Activated CD4-positive, alpha-beta T cell treated with anti-CD3 and anti-CD28 coated beads for 36 hours (primary cell): Measurements from ENCODE around the gene EXOC6B. TPM values are rescaled to one million over a fixed set of nuclear protein-coding genes. Genes with fewer than 3 reads are reported as not detected.

Experiments used
- ATAC-seq: fragments of 200-7000 bp; cut with Tn5 transposase; one replicate; pipeline ENCODE4 v1.10.0; 2021; ENCODE audit warnings: mild to moderate bottlenecking, moderate library complexity
- CTCF ChIA-PET: fragments of 350-600 bp; sonication (Branson Sonifier 250); formaldehyde crosslinking; loops from one replicate; lab custom pipeline; 2021; ENCODE audit warnings: antibody characterized with exemption; lab: Charles Lee
- POLR2A ChIA-PET: fragments of 350-600 bp; sonication (Branson Sonifier 250); formaldehyde crosslinking; loops from one replicate; lab custom pipeline; 2021; ENCODE audit warnings: antibody characterized with exemption, inconsistent platforms; lab: Charles Lee
- DNase-seq: peaks from one replicate; pipeline ENCODE4 v3.0.0-alpha.2; 2020
- H3K27ac Mint-ChIP-seq: one replicate; pipeline ENCODE4 v1.8.0; 2021; ENCODE audit warnings: mixed read lengths
- H3K27me3 Mint-ChIP-seq: one replicate; pipeline ENCODE4 v1.8.0; 2021; ENCODE audit warnings: mixed read lengths
- H3K36me3 Mint-ChIP-seq: one replicate; pipeline ENCODE4 v1.8.0; 2021; ENCODE audit warnings: low read depth, mixed read lengths
- H3K4me1 Mint-ChIP-seq: one replicate; pipeline ENCODE4 v1.8.0; 2021; ENCODE audit warnings: mixed read lengths
- H3K4me3 Mint-ChIP-seq: one replicate; pipeline ENCODE4 v1.8.0; 2021; ENCODE audit warnings: mild to moderate bottlenecking, moderate library complexity, mixed read lengths
- H3K9me3 Mint-ChIP-seq: one replicate; pipeline ENCODE4 v1.8.0; 2021; ENCODE audit warnings: low read depth, mixed read lengths
- intact Hi-C, 2 experiments: fragments of 100-400 bp; cut with DNase I in 1 of 2; cut with micrococcal nuclease in 1 of 2; formaldehyde crosslinking; loops; one replicate each; pipeline versions ENCODE4 v1.14.2 to v1.15.1; 2022 to 2024; cut with DNase I, micrococcal nuclease
- total RNA-seq, 2 experiments: library from RNA; stranded (reverse); gene quantifications; one replicate each; pipeline ENCODE4 v1.2.3, GENCODE V29; 2021

The EXOC6B gene
- total RNA-seq, 2 experiments from 2014 or later = 7.0 to 9.0 TPM

DNA sequence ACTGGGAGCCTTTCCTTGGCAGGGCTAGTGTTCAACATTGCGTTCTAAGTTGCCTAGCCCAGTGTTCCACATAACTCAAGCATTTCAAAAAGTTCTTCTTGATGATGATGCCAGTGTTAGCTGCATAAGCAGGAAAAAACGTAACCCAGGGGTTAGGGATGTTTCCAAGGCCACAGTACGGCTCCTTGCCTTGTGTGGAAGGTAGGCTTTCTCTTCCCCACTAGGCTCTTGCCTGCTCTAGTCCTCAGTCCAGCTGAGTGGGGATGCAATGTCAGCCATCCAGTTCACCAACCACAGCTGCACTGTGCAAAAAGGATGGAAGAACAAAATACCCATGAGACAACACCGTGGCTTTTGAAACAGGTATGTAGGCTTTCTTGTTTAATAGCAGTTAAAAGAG, 650.2 kb downstream of the EXOC6B start:
- CTCF ChIA-PET = no interaction called here
- intact Hi-C loops = no loop called here
- ATAC-seq (no peak), DNase-seq (no peak)
- Mint-ChIP-seq H3K4me3 (no peak overlapping the region), H3K36me3 (peaks cover 15% of the 10 kb centered on the region), H3K27ac (no peak overlapping the region), H3K4me1 (no peaks in the 10 kb centered on the region), H3K27me3 (no peaks in the 10 kb centered on the region), H3K9me3 (no peaks in the 10 kb centered on the region)
- POLR2A ChIA-PET = no interaction called here

DNA sequence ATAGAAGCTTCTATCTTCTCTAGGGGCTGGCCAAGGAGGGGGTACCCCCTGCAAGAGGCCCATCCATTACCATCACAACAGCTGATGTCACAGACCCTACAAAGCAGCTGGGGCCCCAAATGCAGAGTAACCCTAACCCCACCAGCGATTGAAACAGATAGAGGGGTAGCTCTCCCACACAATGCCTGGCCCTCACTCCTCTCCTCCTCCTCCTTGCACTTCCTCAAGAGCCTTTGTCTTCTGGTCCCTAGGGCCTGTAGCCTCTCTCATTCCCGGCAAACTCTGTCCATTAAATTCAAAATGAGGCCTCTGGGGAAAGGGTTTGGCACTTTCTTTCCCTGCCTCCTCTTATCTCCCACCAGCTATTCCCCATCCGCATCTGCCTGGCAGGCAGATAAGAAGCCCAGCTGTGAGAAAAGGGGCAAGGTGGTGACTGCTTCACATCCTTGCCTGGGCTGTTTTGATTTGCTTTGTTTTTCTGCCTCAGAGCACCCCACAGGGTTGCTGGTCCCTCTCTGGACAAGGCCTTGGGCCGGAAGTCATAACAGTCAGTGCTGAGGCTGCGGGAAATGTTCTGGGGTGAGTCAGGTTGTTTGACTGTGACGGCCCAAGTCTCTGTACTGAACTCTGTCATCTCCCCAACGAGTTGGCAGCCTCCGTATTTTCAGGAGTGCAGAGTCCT, 652.1 kb downstream of the EXOC6B start:
- no peak overlapping the region for H3K27ac Mint-ChIP-seq
- H3K4me3 Mint-ChIP-seq = no peak overlapping the region
- DNase-seq = no peak
- CTCF ChIA-PET = no interaction called here
- no peaks in the 10 kb centered on the region for H3K27me3 Mint-ChIP-seq
- intact Hi-C loops = no loop called here
- no peaks in the 10 kb centered on the region for H3K9me3 Mint-ChIP-seq
- POLR2A ChIA-PET = no interaction called here
- no peak for ATAC-seq
- no peaks in the 10 kb centered on the region for H3K4me1 Mint-ChIP-seq
- H3K36me3 Mint-ChIP-seq = peaks cover 8% of the 10 kb centered on the region

DNA sequence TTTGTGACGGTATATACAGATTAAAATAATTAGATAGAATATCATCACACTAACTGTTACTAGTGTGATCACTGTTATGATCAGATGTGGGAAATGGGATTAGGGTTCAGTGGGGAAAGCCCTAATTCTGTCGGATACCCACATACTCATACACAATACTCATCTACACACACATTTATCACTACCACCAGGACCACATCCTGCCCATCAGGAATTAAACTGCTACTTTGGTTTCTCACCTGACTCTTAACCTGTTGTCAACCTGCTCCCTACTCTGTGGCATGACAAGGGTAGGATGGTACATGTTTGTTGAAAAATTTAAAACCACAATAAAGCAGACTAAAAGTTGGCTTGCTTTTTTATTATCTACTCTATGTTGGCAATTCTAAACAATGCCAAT, 653.4 kb downstream of the EXOC6B start:
- POLR2A ChIA-PET = no interaction called here
- peaks cover 1% of the 10 kb centered on the region for H3K36me3 Mint-ChIP-seq
- intact Hi-C loops = no loop called here

DNA sequence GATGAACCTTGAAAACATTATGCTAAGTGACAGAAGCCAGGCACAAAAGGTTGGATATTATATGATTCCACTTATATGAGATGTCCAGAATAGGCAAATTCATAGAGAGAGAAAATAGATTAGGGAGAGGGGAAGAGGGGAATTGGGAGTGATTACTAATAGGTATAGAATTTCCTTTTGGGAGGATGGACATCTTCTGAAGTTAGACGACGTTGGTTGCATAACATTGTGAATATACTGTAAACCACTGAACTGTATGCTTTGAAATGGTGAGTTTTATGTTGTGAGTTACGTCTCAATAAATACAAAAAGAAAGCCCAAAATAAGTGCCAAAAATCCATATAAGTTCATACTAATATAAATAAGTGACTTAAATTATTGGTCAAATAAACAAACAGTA, 659.6 kb downstream of the EXOC6B start:
- no peak for ATAC-seq
- POLR2A ChIA-PET = no interaction called here
- H3K27ac Mint-ChIP-seq = no peak overlapping the region

More for the DNA sequence above, 653.4 kb downstream of the EXOC6B start:
- Mint-ChIP-seq H3K27me3 (no peaks in the 10 kb centered on the region), H3K4me3 (no peak overlapping the region), H3K27ac (no peak overlapping the region), H3K4me1 (no peaks in the 10 kb centered on the region), H3K9me3 (no peaks in the 10 kb centered on the region)
- ATAC-seq (no peak), DNase-seq (no peak)
- CTCF ChIA-PET = no interaction called here

DNA sequence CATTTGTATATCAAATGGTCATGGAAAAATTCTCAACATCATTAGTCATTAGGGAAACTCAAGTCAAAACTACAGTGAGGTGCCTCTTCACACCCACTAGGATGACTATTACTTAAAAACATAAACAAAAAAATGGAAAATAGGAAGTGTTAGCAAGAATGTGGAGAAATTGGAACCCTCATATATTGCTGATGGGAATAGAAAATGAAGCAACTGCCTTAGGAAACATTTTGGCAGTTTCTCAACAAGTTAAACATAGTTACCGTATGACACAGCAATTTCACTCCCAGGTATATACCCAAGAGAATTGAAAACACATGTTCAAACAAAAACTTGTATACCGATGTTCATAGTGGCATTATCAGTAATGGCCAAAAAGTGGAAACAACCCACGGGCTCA, 660.0 kb downstream of the EXOC6B start:
- ATAC-seq (no peak), DNase-seq (no peak)
- POLR2A ChIA-PET = no interaction called here
- H3K9me3 Mint-ChIP-seq = no peaks in the 10 kb centered on the region
- no peak overlapping the region for H3K4me3 Mint-ChIP-seq
- no peak overlapping the region for H3K27ac Mint-ChIP-seq
- H3K4me1 Mint-ChIP-seq = no peaks in the 10 kb centered on the region
- H3K36me3 Mint-ChIP-seq = no peaks in the 10 kb centered on the region
- CTCF ChIA-PET = interaction anchor here (0.7 kb wide), 1 partner anchor 15 kb away, joined by 3 read pairs; no protein-coding TSS in a partner anchor
- intact Hi-C loops = no loop called here
- peaks cover 11% of the 10 kb centered on the region for H3K27me3 Mint-ChIP-seq

More for the DNA sequence above, 659.6 kb downstream of the EXOC6B start:
- H3K36me3 Mint-ChIP-seq = no peaks in the 10 kb centered on the region
- H3K4me1 Mint-ChIP-seq = no peaks in the 10 kb centered on the region
- DNase-seq = no peak
- no peak overlapping the region for H3K4me3 Mint-ChIP-seq
- no peaks in the 10 kb centered on the region for H3K9me3 Mint-ChIP-seq
- CTCF ChIA-PET = interaction anchor here (0.5 kb wide), 1 partner anchor 415 kb away, joined by 3 read pairs; no protein-coding TSS in a partner anchor
- intact Hi-C loops = no loop called here
- H3K27me3 Mint-ChIP-seq = peaks cover 10% of the 10 kb centered on the region

DNA sequence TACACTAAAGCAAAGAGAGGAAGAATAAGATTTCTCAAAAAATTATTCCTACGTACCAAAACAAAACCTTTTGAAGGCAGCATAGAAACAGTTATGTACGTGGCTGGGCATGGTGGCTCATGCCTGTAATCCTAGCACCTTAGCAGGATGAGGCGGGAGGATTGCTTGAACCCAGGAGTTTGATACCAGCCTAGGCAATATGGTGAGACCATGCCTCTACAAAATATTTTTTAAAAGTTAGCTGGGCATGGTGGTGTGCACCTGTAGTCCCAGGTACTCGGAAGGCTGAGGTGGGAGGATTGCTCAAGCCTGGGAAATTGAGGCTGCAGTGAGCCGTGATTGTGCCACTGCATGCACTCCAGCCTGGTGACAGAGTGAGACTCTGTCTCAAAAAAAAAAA, 663.3 kb downstream of the EXOC6B start:
- H3K9me3 Mint-ChIP-seq = no peaks in the 10 kb centered on the region
- intact Hi-C loops = no loop called here
- peaks cover 18% of the 10 kb centered on the region for H3K27me3 Mint-ChIP-seq
- no peaks in the 10 kb centered on the region for H3K36me3 Mint-ChIP-seq
- ChIA-PET CTCF (no interaction called here), POLR2A (no interaction called here)
- no peaks in the 10 kb centered on the region for H3K4me1 Mint-ChIP-seq
- H3K27ac Mint-ChIP-seq = no peak overlapping the region
- no peak overlapping the region for H3K4me3 Mint-ChIP-seq
- no peak for DNase-seq
- ATAC-seq = no peak

DNA sequence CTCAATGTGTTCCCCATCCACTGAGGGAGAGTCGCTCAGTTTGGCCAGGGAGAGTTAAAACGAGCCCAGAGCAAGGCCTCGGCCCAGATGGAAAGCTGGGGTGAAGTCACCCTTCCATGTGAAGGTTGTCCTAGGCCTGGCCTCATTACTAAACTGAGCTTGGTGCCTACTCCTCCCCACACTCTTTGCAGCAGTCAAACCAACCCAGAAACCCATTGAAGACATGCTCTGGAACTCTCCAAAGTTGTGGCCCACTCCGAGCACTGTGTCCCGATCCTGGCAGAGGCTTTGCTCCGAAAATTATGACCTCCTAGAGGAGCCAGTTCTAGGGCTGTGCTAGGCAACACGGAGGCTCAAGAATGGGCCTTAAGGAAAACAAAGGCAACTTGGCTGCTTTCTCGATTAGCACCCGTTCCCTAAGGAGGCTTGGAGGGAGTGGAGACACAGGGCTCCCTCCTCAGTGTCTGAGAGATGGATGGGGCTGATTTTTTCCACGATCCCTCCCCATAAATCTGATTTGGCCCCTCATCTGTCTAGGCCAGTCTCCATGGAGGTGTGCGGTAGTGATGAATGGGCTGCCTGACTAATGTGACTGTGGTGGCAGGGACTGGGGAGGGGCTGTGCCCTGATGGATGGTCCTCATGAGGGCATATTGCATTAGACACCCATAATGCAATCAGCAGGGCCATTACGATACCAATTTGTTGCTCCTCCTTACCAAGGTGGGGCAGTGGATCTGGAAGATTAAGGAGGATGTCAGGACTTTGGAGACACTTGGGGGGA, 666.4 kb downstream of the EXOC6B start:
- Mint-ChIP-seq H3K36me3 (no peaks in the 10 kb centered on the region), H3K27me3 (peaks cover 28% of the 10 kb centered on the region), H3K27ac (no peak overlapping the region), H3K4me3 (no peak overlapping the region), H3K4me1 (no peaks in the 10 kb centered on the region), H3K9me3 (no peaks in the 10 kb centered on the region)
- no peak for ATAC-seq
- intact Hi-C loops = no loop called here
- POLR2A ChIA-PET = no interaction called here
- DNase-seq = no peak
- CTCF ChIA-PET = interaction anchor here (0.6 kb wide), 1 partner anchor 360 kb away, joined by 3 read pairs; no protein-coding TSS in a partner anchor

DNA sequence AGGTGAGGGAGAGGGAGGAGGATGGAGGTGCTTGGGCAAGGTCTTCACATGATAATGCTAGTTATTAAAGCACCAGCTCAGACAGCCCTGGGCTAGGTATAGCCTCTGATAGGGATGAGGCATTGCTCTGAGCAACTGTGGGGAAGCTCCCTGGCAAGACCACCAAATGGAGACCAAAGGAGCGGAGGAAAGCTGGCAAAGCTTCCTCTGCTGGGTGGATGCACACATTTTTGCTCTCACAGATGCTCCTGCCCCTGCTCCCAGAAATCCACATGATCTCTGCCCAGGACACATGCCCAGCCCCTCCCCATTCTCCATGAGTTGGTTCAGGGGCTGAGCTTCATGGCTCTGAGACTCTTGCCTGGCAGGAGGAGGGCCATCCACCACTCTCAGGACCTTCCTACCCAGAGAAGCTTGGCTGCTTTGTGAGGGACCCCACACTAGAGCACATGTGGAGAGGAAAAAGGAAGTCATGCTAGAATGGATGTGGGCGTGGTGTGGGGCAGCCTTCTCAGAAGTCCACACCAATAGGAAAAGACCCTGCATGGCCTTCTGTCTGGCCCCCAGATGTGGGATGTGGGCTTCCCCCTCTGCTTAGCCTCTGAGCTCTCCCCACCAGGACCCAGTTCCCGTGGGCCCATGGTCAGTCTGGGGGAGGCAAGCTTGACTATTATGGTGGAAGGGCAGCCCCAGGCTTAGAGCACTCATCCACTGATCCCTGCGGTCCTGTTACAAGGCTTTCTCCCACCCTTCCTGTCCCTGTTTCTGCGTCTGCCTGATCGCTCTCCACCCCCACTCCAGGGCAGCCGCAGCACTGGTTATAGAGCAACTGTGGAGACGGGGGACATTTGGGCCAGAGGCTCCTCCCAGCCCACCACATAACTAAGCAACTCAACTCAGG, 667.7 kb downstream of the EXOC6B start:
- no peak overlapping the region for H3K4me3 Mint-ChIP-seq
- no peak for ATAC-seq
- H3K36me3 Mint-ChIP-seq = no peaks in the 10 kb centered on the region
- H3K27ac Mint-ChIP-seq = no peak overlapping the region
- intact Hi-C loops = no loop called here
- CTCF ChIA-PET = interaction anchor here (0.7 to 1.0 kb wide), 4 partner anchors 8 to 610 kb away, joined by 3 to 4 read pairs (median 4); no protein-coding TSS in a partner anchor
- H3K27me3 Mint-ChIP-seq = peaks cover 32% of the 10 kb centered on the region
- POLR2A ChIA-PET = no interaction called here
- H3K9me3 Mint-ChIP-seq = no peaks in the 10 kb centered on the region
- H3K4me1 Mint-ChIP-seq = no peaks in the 10 kb centered on the region
- no peak for DNase-seq

DNA sequence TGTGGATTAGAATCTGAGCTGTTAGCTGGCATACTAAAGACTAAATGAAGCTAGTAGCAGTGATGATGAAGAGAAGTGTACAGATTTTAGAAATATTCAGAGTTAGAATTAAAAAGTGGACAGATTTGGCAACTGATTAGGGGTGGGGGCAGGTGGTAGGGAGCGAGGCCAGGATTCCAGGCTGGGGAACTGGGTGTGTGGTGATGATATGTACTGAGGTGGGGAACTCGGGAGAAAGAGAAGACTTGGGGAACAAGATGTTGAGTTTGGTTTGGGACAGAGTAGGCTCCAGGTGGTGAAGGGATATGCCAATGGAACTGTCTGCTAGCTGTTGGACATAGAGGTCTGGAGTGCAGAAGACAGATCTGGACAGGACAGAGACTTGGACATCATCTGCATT, 669.0 kb downstream of the EXOC6B start:
- Mint-ChIP-seq H3K4me1 (no peaks in the 10 kb centered on the region), H3K4me3 (no peak overlapping the region)

DNA sequence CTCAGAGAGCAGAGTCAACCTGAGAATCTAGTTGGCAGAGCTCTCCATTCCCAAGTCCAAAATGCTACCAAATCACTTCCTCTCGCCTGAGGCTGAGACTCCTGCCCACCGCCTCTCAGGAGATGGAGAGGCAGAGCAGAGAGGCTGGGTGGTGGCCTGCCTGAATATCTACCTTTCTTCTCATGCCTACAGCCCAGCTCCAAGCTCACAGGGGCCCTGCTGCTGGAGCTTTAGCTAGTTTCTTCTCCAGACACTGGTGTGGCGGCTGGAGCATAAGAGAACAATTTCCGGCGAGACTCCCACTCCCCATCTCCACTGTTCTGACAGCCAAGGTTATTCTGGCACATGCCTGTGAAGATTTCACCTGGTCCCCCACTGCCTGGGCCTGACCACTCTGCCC, 670.1 kb downstream of the EXOC6B start:
- intact Hi-C loops = no loop called here
- no peak overlapping the region for H3K4me3 Mint-ChIP-seq
- CTCF ChIA-PET = interaction anchor here (0.7 to 0.9 kb wide), 2 partner anchors 611 to 700 kb away, joined by 3 to 5 read pairs; no protein-coding TSS in a partner anchor
- no peaks in the 10 kb centered on the region for H3K36me3 Mint-ChIP-seq
- POLR2A ChIA-PET = no interaction called here
- H3K27me3 Mint-ChIP-seq = peaks cover 36% of the 10 kb centered on the region
- H3K4me1 Mint-ChIP-seq = no peaks in the 10 kb centered on the region
- H3K9me3 Mint-ChIP-seq = no peaks in the 10 kb centered on the region
- DNase-seq (no peak), ATAC-seq (no peak)
- no peak overlapping the region for H3K27ac Mint-ChIP-seq

More for the DNA sequence above, 669.0 kb downstream of the EXOC6B start:
- no peak for DNase-seq
- ChIA-PET CTCF (interaction anchor here (1.0 kb wide), 1 partner anchor 233 kb away, joined by 3 read pairs; no protein-coding TSS in a partner anchor), POLR2A (no interaction called here)
- intact Hi-C loops = no loop called here
- no peaks in the 10 kb centered on the region for H3K36me3 Mint-ChIP-seq
- no peak overlapping the region for H3K27ac Mint-ChIP-seq
- no peaks in the 10 kb centered on the region for H3K9me3 Mint-ChIP-seq
- no peak for ATAC-seq
- peaks cover 32% of the 10 kb centered on the region for H3K27me3 Mint-ChIP-seq

DNA sequence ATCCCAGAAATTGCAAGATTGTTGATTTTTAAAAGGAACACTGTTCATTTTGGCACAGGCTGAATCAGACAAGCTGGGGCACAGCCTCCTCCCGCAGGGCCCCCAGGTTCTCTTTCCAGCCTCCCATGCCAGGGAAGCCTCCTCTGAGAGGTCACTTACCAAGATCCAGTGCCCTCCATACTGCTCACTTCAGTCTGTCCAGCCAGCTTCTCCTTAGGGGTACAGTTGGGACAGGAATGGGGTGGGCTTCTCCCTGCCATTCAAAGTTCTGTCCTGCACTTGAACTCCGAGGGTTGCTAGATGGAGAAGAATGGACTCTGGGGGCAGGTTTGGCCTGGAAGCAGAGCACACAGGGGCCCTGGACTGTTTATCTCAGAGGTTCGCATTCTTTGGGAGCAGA, 670.7 kb downstream of the EXOC6B start:
- DNase-seq = no peak
- Mint-ChIP-seq H3K4me3 (no peak overlapping the region), H3K36me3 (no peaks in the 10 kb centered on the region), H3K4me1 (peaks cover 2% of the 10 kb centered on the region), H3K9me3 (no peaks in the 10 kb centered on the region), H3K27ac (no peak overlapping the region), H3K27me3 (peaks cover 37% of the 10 kb centered on the region)
- ATAC-seq = no peak
- CTCF ChIA-PET = interaction anchor here (0.9 kb wide), 1 partner anchor 610 kb away, joined by 5 read pairs; no protein-coding TSS in a partner anchor
- intact Hi-C loops = no loop called here
- POLR2A ChIA-PET = no interaction called here
